Mesendoderm (in vitro differentiated cells): ENCODE results near the gene PIK3C2A.

Experiments
- DNase-seq: peaks from one replicate; pipeline ENCODE4 v3.0.0; 2013
- H2AK5ac ChIP-seq: 2 replicates; pipeline ENCODE4 v1.6.1; 2013; ENCODE audit warnings: low read length, inconsistent platforms
- H2BK120ac ChIP-seq: 2 replicates; pipeline ENCODE4 v1.6.1; 2013; ENCODE audit warnings: low read depth, mild to moderate bottlenecking, low read length, moderate library complexity, mixed read lengths
- H2BK15ac ChIP-seq: replicated peaks from 2 replicates; pipeline ENCODE4 v1.6.1; 2013; ENCODE audit warnings: low read depth, mild to moderate bottlenecking, moderate library complexity
- H2BK5ac ChIP-seq: 2 replicates; pipeline ENCODE4 v1.6.1; 2013; ENCODE audit warnings: low read length, inconsistent platforms
- H3K18ac ChIP-seq: 2 replicates; pipeline ENCODE4 v1.6.1; 2013; ENCODE audit warnings: mild to moderate bottlenecking, low read length, mixed read lengths
- H3K23ac ChIP-seq: one replicate; pipeline ENCODE4 v1.6.1; 2013; ENCODE audit warnings: low read length
- H3K27ac ChIP-seq: 2 replicates; pipeline ENCODE4 v1.5.1; 2013; ENCODE audit warnings: low read depth, mild to moderate bottlenecking, inconsistent platforms, low read length, moderate library complexity
- H3K27me3 ChIP-seq: 2 replicates; pipeline ENCODE4 v1.6.1; 2013; ENCODE audit warnings: low read length, control low read depth, mild to moderate bottlenecking, inconsistent platforms; ENCODE audit not compliant: insufficient read depth, poor library complexity
- H3K36me3 ChIP-seq: 2 replicates; pipeline ENCODE4 v1.6.1; 2013; ENCODE audit warnings: low read length, inconsistent platforms; ENCODE audit not compliant: control insufficient read depth, insufficient read depth
- H3K4ac ChIP-seq: one replicate; pipeline ENCODE4 v1.6.1; 2013; ENCODE audit warnings: low read depth, mild to moderate bottlenecking, low read length, moderate library complexity
- H3K4me1 ChIP-seq: 2 replicates; pipeline ENCODE4 v1.6.1; 2013; ENCODE audit warnings: low read depth, low read length, inconsistent platforms; ENCODE audit not compliant: control insufficient read depth
- H3K4me2 ChIP-seq: 2 replicates; pipeline ENCODE4 v1.6.1; 2013; ENCODE audit warnings: low read length
- H3K4me3 ChIP-seq: 2 replicates; pipeline ENCODE4 v1.5.1; 2013; ENCODE audit warnings: mild to moderate bottlenecking, low read length
- H3K56ac ChIP-seq: one replicate; pipeline ENCODE4 v1.6.1; 2013; ENCODE audit warnings: low read length
- H3K79me1 ChIP-seq: 2 replicates; pipeline ENCODE4 v1.6.1; 2013; ENCODE audit warnings: low read length, inconsistent platforms
- H3K79me2 ChIP-seq: 2 replicates; pipeline ENCODE4 v1.6.1; 2013; ENCODE audit warnings: mild to moderate bottlenecking, low read length; ENCODE audit not compliant: control insufficient read depth, insufficient read depth
- H3K9ac ChIP-seq: 2 replicates; pipeline ENCODE4 v1.6.1; 2013; ENCODE audit warnings: low read length, inconsistent platforms
- H4K5ac ChIP-seq: one replicate; pipeline ENCODE4 v1.6.1; 2013; ENCODE audit warnings: low read length
- H4K8ac ChIP-seq: one replicate; pipeline ENCODE4 v1.6.1; 2013; ENCODE audit warnings: low read depth, mild to moderate bottlenecking, control low read depth, low read length, moderate library complexity
- WGBS: extraction: QIAGEN DNeasy Blood & Tissue Kit; methylation state at CpG from one replicate; pipeline ENCODE4 v1.1.7; 2013; ENCODE audit warnings: low lambda C conversion rate, missing lambda C conversion rate; ENCODE audit not compliant: insufficient coverage; ENCODE audit errors: extremely low coverage; 5-methylcytosine and 5-hydroxymethylcytosine counted together

The PIK3C2A gene

DNA sequence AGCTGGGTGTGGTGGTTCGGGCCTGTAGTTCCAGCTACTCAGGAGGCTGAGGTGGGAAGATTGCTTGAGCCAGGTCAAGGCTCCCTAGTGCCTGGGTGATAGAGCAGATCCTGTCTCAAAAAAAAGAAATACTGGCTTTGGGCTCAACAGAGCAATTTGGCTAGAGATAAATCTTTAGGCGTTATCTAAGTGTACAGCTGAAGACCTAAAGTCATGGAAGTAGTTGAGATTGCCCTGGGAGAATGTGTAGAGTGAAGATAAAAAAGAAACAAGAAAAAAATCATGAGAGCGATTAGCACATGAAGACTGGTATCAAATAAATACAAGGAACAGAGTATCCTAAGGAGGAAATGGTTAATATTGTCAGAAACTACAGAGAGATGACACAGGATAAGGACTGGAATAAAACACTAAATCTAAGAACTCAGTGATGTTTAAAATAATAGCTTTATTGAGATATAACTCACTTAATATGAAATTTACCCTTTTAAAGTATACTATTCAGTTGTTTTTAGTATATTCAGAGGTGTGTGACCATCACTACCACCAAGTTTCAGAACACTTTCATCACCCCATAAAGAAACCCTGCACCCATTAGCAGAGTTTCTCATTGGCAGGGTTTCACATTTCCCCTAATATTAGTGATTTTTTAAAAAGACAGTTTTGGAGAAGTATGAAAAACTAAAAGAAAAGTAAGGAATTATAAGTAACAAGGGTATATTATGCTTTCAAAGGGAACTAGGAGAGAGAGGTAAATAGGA, 20.7 kb downstream of the PIK3C2A start:
- Histone ChIP-seq H3K36me3 (no peaks in the 10 kb centered on the region), H3K79me1 (peaks cover 10% of the 10 kb centered on the region), H4K5ac (no peak overlapping the region), H2BK15ac (no peak overlapping the region), H3K4ac (no peak overlapping the region), H3K27me3 (no peaks in the 10 kb centered on the region), H2AK5ac (no peak overlapping the region), H3K18ac (no peak overlapping the region), H3K9ac (no peak overlapping the region), H3K4me3 (no peak overlapping the region), H3K27ac (no peak overlapping the region), H3K23ac (no peak overlapping the region), H3K4me1 (no peaks in the 10 kb centered on the region), H2BK5ac (no peak overlapping the region), H3K79me2 (peaks cover 40% of the 10 kb centered on the region), H2BK120ac (no peak overlapping the region), H3K4me2 (no peak overlapping the region), H3K56ac (no peak overlapping the region), H4K8ac (no peak overlapping the region)
- WGBS, result no CpG with 5 or more reads among the region's 3 CpGs
- DNase-seq, result no peak

DNA sequence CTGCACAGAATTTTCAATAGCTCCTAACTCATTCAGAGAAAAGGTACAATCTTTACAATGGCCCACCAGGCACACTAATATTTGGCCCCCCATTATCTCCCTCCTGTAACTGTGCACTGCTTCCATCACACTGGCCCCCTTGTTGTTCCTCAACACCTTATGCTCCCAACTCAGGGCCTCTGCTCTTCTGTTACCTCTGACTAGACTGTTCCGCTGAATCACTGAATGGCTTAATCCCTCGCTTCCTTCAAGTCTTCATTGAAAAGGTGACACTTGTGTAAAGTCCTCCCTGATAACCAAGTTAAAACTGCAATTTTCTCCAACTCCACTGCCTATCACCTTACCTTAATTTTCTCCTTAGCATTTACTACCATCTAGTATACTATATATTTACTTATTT, 21.8 kb downstream of the PIK3C2A start:
- H3K36me3 ChIP-seq, result no peaks in the 10 kb centered on the region
- no peak overlapping the region for H3K4me2 ChIP-seq
- H3K27ac ChIP-seq, result no peak overlapping the region
- H3K4me3 ChIP-seq, result no peak overlapping the region
- no peaks in the 10 kb centered on the region for H3K27me3 ChIP-seq
- H3K79me1 ChIP-seq, result peaks cover 7% of the 10 kb centered on the region
- peak overlapping the region; percentile 39 for H3K56ac ChIP-seq
- H3K4me1 ChIP-seq, result no peaks in the 10 kb centered on the region
- no peak overlapping the region for H2BK120ac ChIP-seq
- H3K23ac ChIP-seq, result no peak overlapping the region
- H3K9ac ChIP-seq, result no peak overlapping the region
- H4K8ac ChIP-seq, result no peak overlapping the region
- H2AK5ac ChIP-seq, result no peak overlapping the region
- no peak overlapping the region for H3K4ac ChIP-seq
- WGBS, result no CpG with 5 or more reads among the region's 2 CpGs
- no peak overlapping the region for H3K18ac ChIP-seq
- H2BK5ac ChIP-seq, result no peak overlapping the region
- peak; percentile 55 for DNase-seq
- no peak overlapping the region for H4K5ac ChIP-seq
- H3K79me2 ChIP-seq, result peaks cover 34% of the 10 kb centered on the region
- no peak overlapping the region for H2BK15ac ChIP-seq

DNA sequence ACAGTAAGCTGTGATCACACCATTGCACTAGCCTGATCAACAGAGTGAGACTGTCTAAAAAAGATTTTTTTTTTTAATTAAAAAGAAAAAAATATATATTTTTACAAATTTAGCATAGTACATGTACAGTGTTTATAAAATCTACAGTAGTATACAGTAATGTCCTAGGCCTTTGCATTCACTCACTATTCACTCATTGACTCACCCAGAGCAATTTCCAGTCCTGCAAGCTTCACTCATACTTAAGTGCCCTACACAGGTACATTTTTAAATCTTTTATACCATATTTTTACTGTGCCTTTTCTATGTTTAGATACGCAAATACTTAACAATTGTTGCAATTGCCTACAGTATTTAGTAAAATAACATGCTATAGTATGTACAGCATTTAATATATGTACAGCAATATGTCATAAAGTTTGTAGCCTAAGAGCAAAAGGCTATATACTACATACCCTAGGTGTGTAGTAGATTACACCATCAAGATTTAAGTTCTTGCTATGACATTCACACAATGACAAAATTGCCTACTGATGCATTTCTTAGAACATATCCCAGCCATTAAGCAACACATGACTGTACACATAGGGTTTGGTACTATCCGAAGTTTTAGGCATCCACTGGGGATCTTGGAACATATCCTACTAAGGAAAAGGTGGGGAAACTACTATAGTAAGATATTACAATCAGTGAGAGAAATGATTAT, 22.8 kb downstream of the PIK3C2A start:
- Histone ChIP-seq H2BK5ac (no peak overlapping the region), H3K27me3 (no peaks in the 10 kb centered on the region), H4K8ac (no peak overlapping the region), H2AK5ac (no peak overlapping the region), H3K4ac (no peak overlapping the region), H3K4me2 (no peak overlapping the region), H4K5ac (no peak overlapping the region), H3K23ac (no peak overlapping the region), H3K27ac (no peak overlapping the region), H3K4me3 (no peak overlapping the region), H2BK15ac (no peak overlapping the region), H3K79me1 (peaks cover 7% of the 10 kb centered on the region), H3K79me2 (peaks cover 36% of the 10 kb centered on the region), H3K18ac (no peak overlapping the region), H3K56ac (no peak overlapping the region), H3K4me1 (no peaks in the 10 kb centered on the region), H2BK120ac (no peak overlapping the region), H3K36me3 (no peaks in the 10 kb centered on the region), H3K9ac (no peak overlapping the region)
- no peak for DNase-seq
- no CpG with 5 or more reads among the region's 2 CpGs for WGBS

DNA sequence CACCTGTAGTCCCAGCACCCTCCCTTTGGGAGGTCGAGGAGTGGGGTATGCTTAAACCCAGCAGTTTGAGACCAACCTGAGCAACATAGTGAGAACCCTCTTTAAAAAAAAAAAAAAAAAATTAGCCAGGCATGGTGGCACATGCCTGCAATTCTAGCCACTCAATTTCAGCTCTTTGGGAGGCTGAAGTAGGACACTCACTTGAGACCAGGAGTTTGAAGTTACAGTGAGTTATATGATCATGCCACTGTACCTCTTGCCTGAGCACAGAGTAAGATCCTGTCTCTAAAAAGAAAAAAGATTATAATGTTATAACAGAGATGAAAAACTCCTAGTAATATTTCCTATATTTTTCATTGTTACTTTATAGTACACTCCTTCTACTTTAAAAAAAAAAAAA, 23.9 kb downstream of the PIK3C2A start:
- no peak for DNase-seq
- Histone ChIP-seq H4K8ac (no peak overlapping the region), H3K27ac (no peak overlapping the region), H2BK5ac (no peak overlapping the region), H3K4me3 (no peak overlapping the region), H2BK120ac (no peak overlapping the region), H3K4me2 (no peak overlapping the region), H3K79me1 (peaks cover 9% of the 10 kb centered on the region), H3K4me1 (no peaks in the 10 kb centered on the region), H3K9ac (no peak overlapping the region), H3K18ac (no peak overlapping the region), H2BK15ac (no peak overlapping the region), H3K56ac (no peak overlapping the region), H3K36me3 (no peaks in the 10 kb centered on the region), H3K23ac (no peak overlapping the region), H3K27me3 (no peaks in the 10 kb centered on the region), H3K79me2 (peaks cover 39% of the 10 kb centered on the region), H2AK5ac (no peak overlapping the region), H3K4ac (no peak overlapping the region), H4K5ac (no peak overlapping the region)
- WGBS, result no CpG with 5 or more reads among the region's 1 CpG

DNA sequence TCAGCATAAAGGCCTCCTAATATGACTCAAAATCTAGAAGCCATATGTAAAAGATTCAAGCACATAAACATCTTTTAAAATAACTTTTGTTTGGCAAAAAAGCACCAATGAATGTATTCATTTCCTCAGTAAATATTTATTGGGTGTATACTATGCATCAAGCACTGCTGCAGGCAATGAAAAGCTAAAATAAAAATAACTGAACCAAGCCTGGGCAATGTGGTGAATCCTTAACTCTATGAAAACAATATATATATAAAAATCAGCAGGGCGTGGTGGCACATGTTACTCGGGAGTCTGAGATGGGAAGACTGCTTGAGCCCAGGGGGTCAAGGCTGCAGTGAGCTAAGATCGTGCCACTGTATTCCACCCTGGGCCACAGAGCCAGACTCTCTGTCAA, 27.8 kb downstream of the PIK3C2A start:
- Histone ChIP-seq H3K27ac (no peak overlapping the region), H4K8ac (no peak overlapping the region), H3K9ac (no peak overlapping the region), H3K4me3 (no peak overlapping the region), H3K4me1 (no peaks in the 10 kb centered on the region), H3K23ac (no peak overlapping the region), H3K36me3 (no peaks in the 10 kb centered on the region), H2BK5ac (no peak overlapping the region), H4K5ac (no peak overlapping the region), H3K4me2 (no peak overlapping the region), H3K18ac (no peak overlapping the region), H2AK5ac (no peak overlapping the region), H3K27me3 (no peaks in the 10 kb centered on the region), H3K79me2 (peaks cover 26% of the 10 kb centered on the region), H2BK15ac (no peak overlapping the region), H3K56ac (no peak overlapping the region), H3K4ac (no peak overlapping the region), H3K79me1 (peaks cover 4% of the 10 kb centered on the region), H2BK120ac (no peak overlapping the region)
- no peak for DNase-seq
- WGBS, result no CpG with 5 or more reads among the region's 3 CpGs
